HepG2 (cell line): ENCODE results near the gene NAT9. TPM values are rescaled to one million over a fixed set of nuclear protein-coding genes. Genes with fewer than 3 reads are reported as not detected.

Source experiments
- ATAC-seq: fragments of 200-7000 bp; cut with Tn5 transposase; 3 replicates; pipeline ENCODE4 v1.9.1; 2020; ENCODE audit warnings: mild to moderate bottlenecking, moderate library complexity
- BruUV-seq: library from RNA; stranded (reverse); fragments of 400-500 nt; replicated peaks from 2 replicates; lab custom pipeline; 2021; lab: Mats Ljungman, UMichigan
- CTCF ChIA-PET: fragments of 300-600 bp; formaldehyde crosslinking; extraction: SDS; loops from one replicate; lab custom pipeline; 2021; ENCODE audit warnings: low total read pairs, inconsistent platforms, low intra/inter-chr PET ratio; lab: Yijun Ruan, JAX
- POLR2A ChIA-PET: fragments of 350-600 bp; sonication (Branson Sonifier 250); formaldehyde crosslinking; loops from one replicate; lab custom pipeline; 2020; ENCODE audit warnings: antibody characterized with exemption, inconsistent platforms; lab: Yijun Ruan, JAX
- DNase-seq: peaks from one replicate; pipeline ENCODE4 v3.0.0-alpha.2; 2015; ENCODE audit warnings: low spot score
- FAIRE-seq: peaks from 3 replicates; lab custom pipeline; 2011; peaks lifted over from hg19 to GRCh38; lab: Jason Lieb, UNC
- H2AFZ ChIP-seq: one replicate; pipeline ENCODE4 v1.6.1; 2011; ENCODE audit warnings: low read length, inconsistent platforms
- H3K27ac ChIP-seq: fragments of 300-600 bp; 3 replicates; pipeline ENCODE4 v1.8.0; 2011; ENCODE audit warnings: mixed run types, mild to moderate bottlenecking, mixed read lengths, low read length, inconsistent platforms; ENCODE audit not compliant: insufficient read depth; ENCODE audit errors: extremely low read length
- H3K27me3 ChIP-seq, 2 experiments: fragments of 200-600 bp in 1 of 2; 2 replicates in 1 of 2; 3 replicates in 1 of 2; pipeline versions ENCODE4 v1.6.0 to v1.8.0; 2011; ENCODE audit warnings: low read length in 2 of 2, mild to moderate bottlenecking in 2 of 2, moderate library complexity in 2 of 2, inconsistent platforms in 1 of 2; ENCODE audit not compliant: insufficient read depth in 2 of 2, control insufficient read depth in 1 of 2
- H3K36me3 ChIP-seq, 2 experiments: fragments of 200-600 bp in 1 of 2; replicated peaks in 1 of 2; 2 replicates in 1 of 2; 3 replicates in 1 of 2; pipeline versions ENCODE4 v1.5.1 to v1.8.0; 2011; ENCODE audit warnings: low read length in 2 of 2, inconsistent platforms in 1 of 2; ENCODE audit not compliant: insufficient read depth in 2 of 2, control insufficient read depth in 1 of 2
- H3K4me1 ChIP-seq: 2 replicates; pipeline ENCODE4 v1.5.1; 2012; ENCODE audit warnings: low read length, inconsistent platforms; ENCODE audit not compliant: insufficient read depth
- H3K4me2 ChIP-seq: 2 replicates; pipeline ENCODE4 v1.6.0; 2011; ENCODE audit warnings: low read depth, low read length, inconsistent platforms
- H3K4me3 ChIP-seq, 3 experiments: fragments of 200-600 bp in 1 of 3; sonication (generic), shearing (Covaris generic) in 1 of 3; replicated peaks in 1 of 3; 2 replicates each; pipeline ENCODE4 v1.5.1; 2011 to 2016; ENCODE audit warnings: low read length in 3 of 3, inconsistent platforms in 2 of 3, low read depth in 2 of 3, mild to moderate bottlenecking in 2 of 3, control low read depth in 1 of 3, mixed read lengths in 1 of 3; ENCODE audit not compliant: insufficient read depth in 1 of 3
- H3K79me2 ChIP-seq: one replicate; pipeline ENCODE4 v1.6.1; 2011; ENCODE audit warnings: low read length, inconsistent platforms; ENCODE audit not compliant: insufficient read depth
- H3K9ac ChIP-seq: 2 replicates; pipeline ENCODE4 v1.6.0; 2011; ENCODE audit warnings: mild to moderate bottlenecking, low read depth, low read length, inconsistent platforms; ENCODE audit not compliant: insufficient read depth
- H3K9me3 ChIP-seq: 2 replicates; pipeline ENCODE4 v1.5.1; 2012; ENCODE audit warnings: mild to moderate bottlenecking, low read length
- H4K20me1 ChIP-seq: 2 replicates; pipeline ENCODE4 v1.6.0; 2011; ENCODE audit warnings: inconsistent platforms, mild to moderate bottlenecking, low read length, moderate library complexity; ENCODE audit not compliant: insufficient read depth
- FOSL2 ChIP-seq: sonication (generic); formaldehyde crosslinking; IDR thresholded peaks from 2 replicates; pipeline ENCODE4 v1.4.0; 2020; ENCODE audit warnings: missing genetic modification reagents
- HOXA7 ChIP-seq: sonication (generic); formaldehyde crosslinking; IDR thresholded peaks from 2 replicates; pipeline ENCODE4 v1.8.1; 2022; ENCODE audit warnings: mild to moderate bottlenecking, missing genetic modification reagents, moderate library complexity
- LBX2 ChIP-seq: sonication (generic); formaldehyde crosslinking; IDR thresholded peaks from 2 replicates; pipeline ENCODE4 v1.5.0; 2020; ENCODE audit warnings: missing genetic modification reagents, mild to moderate bottlenecking, borderline replicate concordance
- MED13 ChIP-seq: sonication (generic); formaldehyde crosslinking; IDR thresholded peaks from 2 replicates; pipeline ENCODE4 v1.5.0; 2020; ENCODE audit warnings: missing genetic modification reagents
- THAP9 ChIP-seq: sonication (generic); formaldehyde crosslinking; IDR thresholded peaks from 2 replicates; pipeline ENCODE4; 2020; ENCODE audit warnings: missing genetic modification reagents, mild to moderate bottlenecking, borderline replicate concordance
- TRIM22 ChIP-seq: fragments of 450-650 bp; IDR thresholded peaks from 2 replicates; pipeline ENCODE4 v1.6.1; 2017
- ZNF619 ChIP-seq: sonication (generic); formaldehyde crosslinking; IDR thresholded peaks from 2 replicates; pipeline ENCODE4 v1.4.0; 2020; ENCODE audit warnings: mild to moderate bottlenecking, missing genetic modification reagents
- ZNF75D ChIP-seq: sonication (generic); formaldehyde crosslinking; IDR thresholded peaks from 2 replicates; pipeline ENCODE4 v1.8.1; 2023; ENCODE audit warnings: missing genetic modification reagents, mild to moderate bottlenecking, borderline replicate concordance
- ZNF770 ChIP-seq: sonication (generic); formaldehyde crosslinking; IDR thresholded peaks from 2 replicates; pipeline ENCODE4 v1.5.0; 2020; ENCODE audit warnings: mild to moderate bottlenecking, missing genetic modification reagents
- ZNF780A ChIP-seq: sonication (generic); formaldehyde crosslinking; IDR thresholded peaks from 2 replicates; pipeline ENCODE4 v1.8.0; 2022; ENCODE audit warnings: mild to moderate bottlenecking, missing genetic modification reagents, moderate library complexity
- ZSCAN31 ChIP-seq: sonication (generic); formaldehyde crosslinking; IDR thresholded peaks from 2 replicates; pipeline ENCODE4 v1.5.0; 2020; ENCODE audit warnings: low read depth, mild to moderate bottlenecking, missing genetic modification reagents
- WGBS: methylation state at CpG from one replicate; pipeline ENCODE4 v1.1.6; 2017; ENCODE audit warnings: low lambda C conversion rate; 5-methylcytosine and 5-hydroxymethylcytosine counted together
- in situ Hi-C: cut with HindIII; loops from 2 replicates; pipeline ENCODE4 v1.10.0; 2017; ENCODE audit warnings: low pct_unique_long_range_greater_than_20kb; ENCODE audit not compliant: extremely low pct_ligation_motif_present
- intact Hi-C: fragments of 100-400 bp; cut with micrococcal nuclease; formaldehyde crosslinking; loops from one replicate; pipeline ENCODE4 v1.10.0; 2022; ENCODE audit not compliant: unreplicated experiment
- polyA plus RNA-seq, 8 experiments: library from polyadenylated mRNA; depleted of rRNA in 3 of 8; stranded (reverse) in 7 of 8; unstranded in 1 of 8; fragments of >200 nt; fragmentation: Illumina TruSeq in 4 of 8; extraction: Trizol in 4 of 8; gene quantifications; 2 replicates each; pipeline versions ENCODE4 v1.2.1 to v1.2.3, GENCODE V29; 2011 to 2016; ENCODE audit warnings: low read depth in 4 of 8, missing spikeins in 1 of 8, mixed read lengths in 1 of 8; ENCODE audit not compliant: insufficient read depth in 1 of 8
- total RNA-seq, 5 experiments: library from RNA; depleted of rRNA; stranded (reverse); fragments of >200 nt; fragmentation: Illumina TruSeq; extraction: Trizol; gene quantifications; 2 replicates each; pipeline ENCODE4 v1.2.3, GENCODE V29; 2016; ENCODE audit warnings: low read depth in 1 of 5

Gene NAT9
- total and polyA plus RNA-seq, 2 of the 13 experiments (the other 11 are each of a cell fraction or from before 2014, with no cell fraction given) = 39.7 to 44.2 TPM

GRCh38 chr17:74798239-74798707, 22.1 kb upstream of the NAT9 start:
- no peak for TF ChIP-seq ZNF619 (CRISPR knock-in tag)
- no peak for TF ChIP-seq ZSCAN31 (CRISPR knock-in tag)
- TF ChIP-seq FOSL2 (CRISPR knock-in tag) = peak; percentile 58
- no peak for TF ChIP-seq ZNF75D (CRISPR knock-in tag)
- no peaks in the 10 kb centered on the region for H3K27me3 ChIP-seq
- BruUV-seq = no TSS peak
- no peak overlapping the region for H3K9ac ChIP-seq
- peaks cover 24 to 25% of the 10 kb centered on the region in 2 experiments for H3K36me3 ChIP-seq
- no peak overlapping the region for H3K4me3 ChIP-seq
- POLR2A ChIA-PET = no interaction called here
- WGBS = 79% methylated on average over 8 of the region's 8 CpGs
- in situ Hi-C loops = no loop called here
- intact Hi-C loops = no loop called here
- no peak for ATAC-seq
- no peak for DNase-seq
- H3K4me2 ChIP-seq = no peak overlapping the region
- no peak for FAIRE-seq
- CTCF ChIA-PET = no interaction called here
- no peaks in the 10 kb centered on the region for H4K20me1 ChIP-seq
- no peaks in the 10 kb centered on the region for H3K79me2 ChIP-seq
- no peak overlapping the region for H2AFZ ChIP-seq
- no peaks in the 10 kb centered on the region for H3K9me3 ChIP-seq
- H3K27ac ChIP-seq = no peak overlapping the region
- peaks cover 14% of the 10 kb centered on the region; the same call in 1 of the 2 replicates for H3K4me1 ChIP-seq

- FAIRE-seq (no peak), DNase-seq (no peak), ATAC-seq (no peak)
- H3K36me3 ChIP-seq = peaks cover 22 to 28% of the 10 kb centered on the region in 2 experiments
- H4K20me1 ChIP-seq = no peaks in the 10 kb centered on the region
- H2AFZ ChIP-seq = no peak overlapping the region
- no peaks in the 10 kb centered on the region for H3K79me2 ChIP-seq
- H3K9ac ChIP-seq = no peak overlapping the region
- no peaks in the 10 kb centered on the region for H3K9me3 ChIP-seq
- POLR2A ChIA-PET = no interaction called here
- intact Hi-C loops = no loop called here
- H3K27me3 ChIP-seq = no peaks in the 10 kb centered on the region
- 94% methylated on average over 4 of the region's 4 CpGs for WGBS
- no peak overlapping the region for H3K4me3 ChIP-seq
- no peak overlapping the region for H3K4me2 ChIP-seq
- H3K4me1 ChIP-seq = peaks cover 12% of the 10 kb centered on the region; the same call in 1 of the 2 replicates
- in situ Hi-C loops = no loop called here
- BruUV-seq = no TSS peak
- CTCF ChIA-PET = no interaction called here
- no peak overlapping the region for H3K27ac ChIP-seq
- TF ChIP-seq ZNF780A (no peak), LBX2 (no peak), THAP9 (CRISPR knock-in tag) (no peak), HOXA7 (no peak), MED13 (CRISPR knock-in tag) (no peak), ZNF770 (no peak), TRIM22 (no peak)
Measured at GRCh38 chr17:74797824-74798223, 21.7 kb upstream of the NAT9 start.
